Kidney tubule cell (primary cell): Measurements from ENCODE around the gene ABO.
"Not testable (repeated sequence)": the region's sequence is repeated elsewhere in the genome, so short reads cannot be mapped to it uniquely, and the experiment has no call there.

Experiments
- DNase-seq: peaks from one replicate; pipeline ENCODE4 v3.0.0-alpha.2; 2018; ENCODE audit warnings: low spot score

The ABO gene

DNA sequence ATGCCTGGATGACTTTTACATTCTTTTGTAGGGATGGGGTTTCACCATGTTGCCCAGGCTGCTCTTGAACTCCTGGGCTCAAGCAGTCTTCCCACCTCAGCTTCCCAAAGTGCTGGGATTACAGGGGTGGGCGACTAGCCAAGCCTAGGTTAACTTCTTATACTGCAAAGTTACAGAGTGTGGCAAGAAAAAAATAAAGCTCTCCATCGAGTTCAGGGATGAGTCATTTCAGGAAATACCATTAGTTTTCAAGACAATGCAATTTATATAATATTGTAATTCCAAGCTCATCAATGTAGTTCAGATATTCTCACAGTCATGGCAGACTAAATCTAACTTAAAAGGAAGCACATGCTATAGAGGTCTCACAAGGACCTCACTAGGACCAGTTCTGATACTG, 11.5 kb upstream of the ABO start:
- DNase-seq, result peak; percentile 30

GRCh38 chr9:133285252-133285775, 10.3 kb upstream of the ABO start:
- no peak for DNase-seq

DNA sequence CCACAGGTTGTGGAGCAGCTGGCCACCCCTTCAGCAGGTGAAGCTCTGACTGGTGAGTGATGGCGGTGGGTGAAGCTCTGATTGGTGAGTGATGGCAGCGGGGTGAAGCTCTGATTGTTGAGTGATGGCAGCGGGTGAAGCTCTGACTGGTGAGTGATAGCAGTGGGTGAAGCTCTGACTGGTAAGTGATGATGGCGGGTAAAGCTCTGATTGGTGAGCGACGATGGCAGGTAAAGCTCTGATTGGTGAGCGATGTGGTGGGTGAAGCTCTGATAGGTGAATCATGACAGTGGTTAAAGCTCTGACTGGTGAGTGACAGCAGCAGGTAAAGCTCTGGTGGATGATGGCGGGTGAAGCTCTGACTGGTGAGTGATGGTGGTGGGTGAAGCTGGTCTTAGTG, 9.4 kb upstream of the ABO start:
- no peak for DNase-seq

DNA sequence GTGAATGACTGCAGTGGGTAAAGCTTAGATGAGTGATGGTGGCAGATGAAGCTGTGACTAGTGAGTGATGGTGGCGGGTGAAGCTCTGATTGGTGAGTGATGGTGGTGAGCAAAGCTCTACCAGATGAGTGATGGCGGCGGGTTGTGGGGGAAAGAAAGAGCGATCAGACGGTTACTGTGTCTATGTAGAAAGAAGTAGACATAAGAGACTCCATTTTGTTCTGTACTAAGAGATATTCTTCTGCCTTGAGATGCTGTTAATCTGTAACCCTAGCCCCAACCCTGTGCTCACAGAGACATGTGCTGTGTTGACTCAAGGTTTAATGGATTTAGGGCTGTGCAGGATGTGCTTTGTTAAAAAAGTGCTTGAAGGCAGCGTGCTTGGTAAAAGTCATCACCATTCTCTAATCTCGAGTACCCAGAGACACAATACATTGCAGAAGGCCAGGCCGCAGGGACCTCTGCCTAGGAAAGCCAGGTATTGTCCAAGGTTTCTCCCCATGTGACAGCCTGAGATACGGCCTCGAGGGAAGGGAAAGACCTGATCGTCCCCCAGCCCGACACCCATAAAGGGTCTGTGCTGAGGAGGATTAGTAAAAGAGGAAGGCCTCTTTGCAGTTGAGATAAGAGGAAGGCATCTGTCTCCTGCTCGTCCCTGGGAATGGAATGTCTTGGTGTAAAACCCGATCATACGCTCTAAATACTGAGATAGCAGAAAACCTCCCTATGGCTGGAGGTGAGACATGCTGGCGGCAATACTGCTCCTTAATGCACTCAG, 8.4 kb upstream of the ABO start:
- not testable (repeated sequence) for DNase-seq

DNA sequence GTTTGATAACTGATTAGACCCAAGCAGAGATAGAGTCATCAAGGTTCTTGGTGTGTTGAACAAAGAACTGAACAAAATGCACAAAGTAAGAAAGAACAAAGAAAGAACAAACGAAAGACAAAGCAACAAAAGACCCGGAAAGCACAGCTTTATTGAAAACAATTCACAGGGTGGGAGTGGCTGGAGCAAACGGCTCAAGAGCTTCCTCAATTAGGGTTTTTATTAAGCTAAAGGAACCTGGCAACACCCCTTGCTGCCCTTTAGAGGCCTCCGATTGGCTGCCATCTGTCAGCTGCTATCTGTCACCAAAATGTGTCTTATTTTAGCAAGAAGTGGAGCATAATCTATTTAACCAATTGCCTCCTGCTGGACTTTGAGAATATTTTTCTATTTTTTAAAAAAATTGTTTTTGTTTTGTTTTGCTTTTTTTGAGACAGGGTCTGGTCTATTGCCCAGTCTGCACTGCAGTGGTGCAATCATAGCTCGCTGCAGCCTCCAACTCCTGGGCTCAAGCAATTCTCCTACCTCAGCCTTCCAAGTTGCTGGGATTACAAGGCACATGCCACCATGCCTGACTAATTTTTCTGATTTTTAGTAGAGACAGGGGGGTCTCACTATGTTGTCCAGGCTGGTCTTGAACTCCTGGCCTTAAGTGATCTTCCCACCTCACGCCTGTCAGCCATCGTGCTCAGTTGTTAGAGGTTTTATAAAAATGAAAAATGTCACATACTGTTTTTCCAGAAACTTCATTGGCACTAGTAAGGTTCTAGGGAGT, 7.7 kb upstream of the ABO start:
- DNase-seq, result no peak

- DNase-seq, result no peak
Measured at GRCh38 chr9:133280392-133280791, 5.4 kb upstream of the ABO start.

DNA sequence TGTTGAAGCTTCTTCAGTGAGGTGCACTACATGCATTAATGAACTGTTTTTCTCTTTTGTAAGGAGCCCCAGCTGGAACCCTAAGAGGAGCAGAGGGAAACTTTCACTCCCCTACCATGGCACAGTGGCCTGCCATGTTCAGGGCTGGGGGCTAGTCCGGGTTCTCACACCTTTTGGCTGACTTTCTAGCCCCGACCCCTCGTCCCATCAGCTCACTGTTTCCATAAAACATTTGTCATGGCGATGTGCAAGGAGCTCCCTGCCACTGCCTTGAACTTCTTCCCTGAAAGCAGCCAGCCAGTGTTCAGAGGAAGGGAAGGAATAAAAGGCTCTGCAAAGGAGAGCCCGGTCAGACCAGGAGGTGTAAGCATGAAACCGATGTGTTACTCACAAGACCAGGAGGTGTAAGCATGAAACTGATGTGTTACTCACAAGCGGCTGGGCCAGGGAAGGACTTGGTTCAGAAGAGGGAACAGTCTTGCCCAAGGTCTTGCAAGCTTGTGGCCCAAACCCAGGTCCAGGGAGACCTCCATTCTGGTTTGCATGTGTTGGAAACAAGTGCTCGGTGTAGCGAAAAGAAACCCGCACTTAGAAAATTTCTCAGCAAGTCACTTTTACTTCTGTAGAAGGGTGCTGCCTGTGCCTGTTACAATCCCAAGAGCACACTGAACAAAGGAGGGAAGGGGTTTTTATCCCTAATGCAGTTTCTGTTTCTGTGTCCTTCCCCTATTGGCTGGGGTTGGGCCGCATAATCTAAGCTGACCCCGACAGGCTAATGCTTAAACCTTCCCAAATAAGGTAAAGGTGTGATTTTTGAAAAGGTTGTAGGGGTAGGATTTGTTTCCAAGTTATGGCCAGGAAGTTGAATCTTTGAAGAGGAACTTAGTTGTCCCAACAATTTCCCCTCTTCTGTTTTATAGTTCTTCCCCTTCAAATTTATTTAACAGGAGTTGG, 3.4 kb upstream of the ABO start:
- no peak for DNase-seq

GRCh38 chr9:133277467-133277866, 2.5 kb upstream of the ABO start:
- no peak for DNase-seq

DNA sequence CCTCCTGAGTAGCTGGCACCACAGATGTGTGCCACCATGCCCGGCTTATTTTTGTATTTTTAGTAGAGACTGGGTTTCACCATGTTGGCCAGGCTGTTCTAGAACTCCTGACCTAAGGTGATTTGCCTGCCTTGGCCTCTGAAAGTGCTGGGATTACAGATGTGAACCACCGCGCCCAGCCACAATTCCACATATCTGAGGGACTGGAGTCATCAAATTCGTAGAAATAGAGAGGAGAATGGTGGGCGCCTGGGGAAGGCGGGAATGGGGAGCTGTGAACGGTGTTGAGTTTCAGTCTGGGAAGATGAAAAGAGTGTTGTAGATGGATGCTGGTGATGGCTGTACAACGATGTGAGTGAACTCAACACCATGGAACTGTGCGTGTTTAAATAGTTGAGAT, 1.9 kb upstream of the ABO start:
- no peak for DNase-seq

- DNase-seq, result no peak
Measured at GRCh38 chr9:133276001-133276884, 1.2 kb upstream of the ABO start.

GRCh38 chr9:133274236-133275104, 531 bp downstream of the ABO start:
- DNase-seq, result peak; percentile 12

DNA sequence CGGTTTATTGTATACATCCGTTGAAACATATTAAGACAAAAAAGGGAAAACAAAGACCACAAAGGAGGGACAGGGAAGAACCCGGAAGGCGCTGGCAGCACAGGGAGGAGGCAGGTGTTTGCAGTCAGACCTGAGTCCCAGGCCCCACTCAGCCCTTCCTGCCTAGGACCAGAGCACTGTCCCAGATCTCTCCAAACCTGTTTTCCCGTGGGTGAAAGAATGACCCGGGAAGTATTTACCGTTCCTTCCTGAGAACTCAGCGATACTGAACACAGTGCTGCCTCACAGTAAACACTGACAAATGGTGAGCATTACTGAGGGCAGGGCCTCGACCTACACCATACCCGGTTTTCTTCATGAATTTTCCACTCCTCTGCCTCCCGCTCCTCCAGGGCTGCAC, 1.2 kb downstream of the ABO start:
- DNase-seq, result peak; percentile 5

GRCh38 chr9:133273098-133273497, 1.9 kb downstream of the ABO start:
- no peak for DNase-seq

DNA sequence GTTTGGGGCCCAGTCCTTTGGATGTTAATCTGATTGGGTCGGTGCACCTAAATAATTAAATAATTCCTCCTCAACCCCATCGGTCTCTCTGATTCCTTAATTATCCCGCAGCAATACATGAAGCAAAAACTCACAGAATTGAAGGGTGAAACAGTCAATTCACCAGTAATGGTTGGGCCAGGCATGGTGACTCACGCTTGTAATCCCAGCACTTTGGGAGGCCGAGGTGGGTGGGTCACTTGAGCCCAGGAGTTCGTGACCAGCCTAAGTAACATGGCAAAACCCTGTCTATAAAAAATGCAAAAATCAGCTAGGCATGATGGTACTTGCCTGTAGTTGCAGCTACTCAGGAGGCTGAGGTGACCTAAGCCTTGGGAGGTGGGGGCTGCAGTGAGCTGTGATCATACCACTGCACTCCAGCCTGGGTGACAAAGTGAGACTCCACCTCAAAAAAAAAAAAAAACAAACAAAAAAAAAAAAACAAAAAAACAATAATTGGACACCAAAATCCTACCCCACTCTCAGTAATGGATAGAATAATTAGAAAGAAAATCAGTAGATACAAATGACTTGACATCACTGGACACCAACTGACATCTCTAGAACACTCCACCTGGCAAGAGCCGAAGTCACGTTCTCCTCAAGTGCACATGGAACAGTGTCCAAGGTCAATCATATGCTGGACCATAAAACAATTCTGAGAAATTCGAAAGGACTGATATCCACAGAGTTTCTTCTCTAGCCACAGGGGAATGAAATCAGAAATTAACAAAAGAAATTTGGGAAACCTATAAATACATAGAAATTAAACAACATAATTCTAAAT, 5.3 kb downstream of the ABO start:
- peak; percentile 78 for DNase-seq

DNA sequence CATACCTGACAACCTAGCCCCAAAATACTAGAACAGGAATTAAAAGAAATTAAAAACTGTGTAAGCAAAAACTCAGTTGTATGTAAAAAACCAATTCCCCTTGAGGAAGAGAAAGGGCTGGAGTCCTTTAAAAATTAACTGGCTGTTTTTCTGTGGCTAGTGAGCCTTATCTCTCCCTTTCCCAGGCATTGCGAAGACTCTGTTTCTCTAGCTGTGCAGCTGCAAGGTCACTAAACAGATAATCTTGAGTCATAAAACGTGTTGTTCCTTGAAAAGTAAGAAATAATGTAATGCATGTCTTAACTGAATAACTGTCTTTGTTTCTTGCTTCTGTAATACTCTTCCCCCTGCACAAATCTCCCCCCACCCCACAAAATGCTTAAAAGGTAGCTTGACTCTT, 5.9 kb downstream of the ABO start:
- DNase-seq, result peak; percentile 38

DNA sequence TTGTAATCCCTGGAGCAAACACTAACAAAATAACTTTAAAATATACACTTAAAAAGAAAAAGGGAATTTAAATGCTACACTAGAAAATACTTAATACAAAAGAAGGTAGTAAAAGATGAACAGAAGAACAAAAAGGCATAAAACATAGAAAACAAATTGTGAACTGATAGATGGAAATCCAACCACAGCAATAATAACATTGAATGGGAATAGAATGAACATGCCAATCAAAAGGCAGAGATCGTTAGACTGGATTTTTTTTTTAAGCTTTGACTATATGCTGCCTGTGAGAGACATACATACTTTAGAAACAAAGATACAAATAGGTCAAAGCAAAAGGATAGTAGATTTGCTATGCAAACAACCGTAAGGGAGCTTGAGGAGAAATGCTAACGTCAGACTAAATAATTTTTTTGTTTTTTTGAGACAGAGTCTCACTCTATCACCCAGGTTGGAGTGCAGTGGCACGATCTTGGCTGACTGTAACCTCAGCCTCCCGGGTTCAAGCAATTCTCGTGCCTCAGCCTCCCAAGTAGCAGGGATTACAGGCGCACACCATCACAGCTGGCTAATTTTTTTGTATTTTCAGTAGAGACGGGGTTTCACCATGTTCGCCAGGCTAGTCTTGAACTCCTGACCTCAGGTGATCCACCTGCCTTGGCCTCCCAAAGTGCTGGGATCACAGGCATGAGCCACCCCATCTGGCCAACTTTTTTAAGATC, 6.5 kb downstream of the ABO start:
- no peak for DNase-seq

DNA sequence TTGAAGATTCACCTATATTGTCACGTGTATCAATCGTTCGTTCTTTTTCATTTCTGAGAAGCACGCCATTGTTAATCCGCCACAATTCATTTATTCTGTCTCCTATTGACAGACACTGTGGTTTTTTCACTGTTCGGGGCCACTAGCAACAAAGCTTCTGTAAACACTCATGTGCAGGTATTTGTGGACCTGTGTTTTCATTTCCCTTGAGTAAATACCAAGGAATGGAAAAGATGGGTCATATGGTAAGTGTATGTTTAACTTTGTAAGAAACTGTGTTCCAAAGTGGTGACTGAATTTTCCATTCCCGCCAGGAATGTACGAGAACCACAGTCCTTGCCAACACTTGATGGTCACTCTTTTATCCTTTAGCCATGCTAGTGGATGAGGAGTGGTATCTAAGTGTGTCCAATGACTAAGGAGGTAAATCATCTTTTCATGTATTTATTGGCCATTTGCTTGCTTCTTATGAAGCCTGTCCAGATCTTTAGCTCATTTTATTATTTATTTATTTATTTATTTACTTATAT, 10.7 kb downstream of the ABO start:
- DNase-seq, result no peak

GRCh38 chr9:133263557-133263956, 11.4 kb downstream of the ABO start:
- no peak for DNase-seq
